H9 (cell line): ENCODE measurements around the gene INPP4A. TPM values are rescaled to one million over a fixed set of nuclear protein-coding genes. Genes with fewer than 3 reads are reported as not detected.

Experiments used
- DNase-seq: peaks from one replicate; pipeline ENCODE4 v3.0.0-alpha.2; 2017
- H2AFZ ChIP-seq: one replicate; pipeline ENCODE4 v1.6.1; 2013; ENCODE audit warnings: mild to moderate bottlenecking, low read length, control low read depth, moderate library complexity
- H2AK5ac ChIP-seq: 2 replicates; pipeline ENCODE4 v1.6.1; 2013; ENCODE audit warnings: low read length, control low read depth, mixed read lengths; ENCODE audit not compliant: insufficient read length
- H2BK120ac ChIP-seq: one replicate; pipeline ENCODE4 v1.6.1; 2013; ENCODE audit warnings: low read depth, mild to moderate bottlenecking, low read length, control low read depth, inconsistent platforms; ENCODE audit not compliant: poor library complexity, severe bottlenecking
- H2BK12ac ChIP-seq: 2 replicates; pipeline ENCODE4 v1.6.1; 2013; ENCODE audit warnings: low read length, control low read depth, mixed read lengths, low read depth; ENCODE audit not compliant: insufficient read length
- H2BK15ac ChIP-seq: 2 replicates; pipeline ENCODE4 v1.6.1; 2013; ENCODE audit warnings: low read depth, low read length, control low read depth
- H2BK20ac ChIP-seq: one replicate; pipeline ENCODE4 v1.6.1; 2013; ENCODE audit warnings: low read depth, mild to moderate bottlenecking, low read length, control low read depth, inconsistent platforms; ENCODE audit not compliant: poor library complexity, severe bottlenecking
- H2BK5ac ChIP-seq: 2 replicates; pipeline ENCODE4 v1.6.1; 2013; ENCODE audit warnings: low read length, control low read depth, mixed read lengths; ENCODE audit not compliant: insufficient read length
- H3K14ac ChIP-seq: 2 replicates; pipeline ENCODE4 v1.6.1; 2013; ENCODE audit warnings: low read length, control low read depth; ENCODE audit not compliant: insufficient read depth
- H3K18ac ChIP-seq: 2 replicates; pipeline ENCODE4 v1.6.1; 2013; ENCODE audit warnings: low read depth, mild to moderate bottlenecking, mixed read lengths, low read length, control low read depth; ENCODE audit not compliant: insufficient read length
- H3K23ac ChIP-seq: 2 replicates; pipeline ENCODE4 v1.6.1; 2013; ENCODE audit warnings: low read length, control low read depth, mixed read lengths, low read depth; ENCODE audit not compliant: insufficient read length
- H3K23me2 ChIP-seq: 2 replicates; pipeline ENCODE4 v1.6.1; 2013; ENCODE audit warnings: low read depth, mild to moderate bottlenecking, mixed read lengths, low read length, control low read depth; ENCODE audit not compliant: insufficient read length, poor library complexity, severe bottlenecking
- H3K27ac ChIP-seq: 2 replicates; pipeline ENCODE4 v1.5.1; 2013; ENCODE audit warnings: low read length, control low read depth, mixed read lengths, low read depth; ENCODE audit not compliant: insufficient read length
- H3K27me3 ChIP-seq: 2 replicates; pipeline ENCODE4 v1.6.1; 2013; ENCODE audit warnings: low read length, control low read depth, inconsistent platforms; ENCODE audit not compliant: insufficient read depth
- H3K4ac ChIP-seq: 2 replicates; pipeline ENCODE4 v1.6.1; 2013; ENCODE audit warnings: low read depth, mild to moderate bottlenecking, control low read depth, inconsistent platforms, low read length, moderate library complexity
- H3K4me1 ChIP-seq: 2 replicates; pipeline ENCODE4 v1.6.1; 2013; ENCODE audit warnings: low read length, control low read depth, inconsistent platforms; ENCODE audit not compliant: insufficient read depth
- H3K4me2 ChIP-seq: 2 replicates; pipeline ENCODE4 v1.6.1; 2013; ENCODE audit warnings: low read length, control low read depth, mixed read lengths; ENCODE audit not compliant: insufficient read length, insufficient read depth
- H3K56ac ChIP-seq: 2 replicates; pipeline ENCODE4 v1.6.1; 2013; ENCODE audit warnings: low read depth, mild to moderate bottlenecking, mixed read lengths, low read length, control low read depth; ENCODE audit not compliant: insufficient read length
- H3K79me1 ChIP-seq: 2 replicates; pipeline ENCODE4 v1.6.1; 2013; ENCODE audit warnings: low read depth, mild to moderate bottlenecking, moderate library complexity, low read length, control low read depth, inconsistent platforms; ENCODE audit not compliant: insufficient read depth, poor library complexity, severe bottlenecking
- H3K79me2 ChIP-seq: 2 replicates; pipeline ENCODE4 v1.6.1; 2013; ENCODE audit warnings: low read length, control low read depth, inconsistent platforms; ENCODE audit not compliant: insufficient read depth
- H3K9ac ChIP-seq: 2 replicates; pipeline ENCODE4 v1.6.1; 2013; ENCODE audit warnings: low read length, control low read depth, mixed read lengths; ENCODE audit not compliant: insufficient read length; ENCODE audit errors: extremely low read depth
- H3K9me3 ChIP-seq: one replicate; pipeline ENCODE4 v1.6.1; 2013; ENCODE audit warnings: low read depth, low read length, inconsistent platforms; ENCODE audit not compliant: control insufficient read depth
- H3T11ph ChIP-seq: one replicate; pipeline ENCODE4 v1.6.1; 2013; ENCODE audit warnings: mild to moderate bottlenecking, low read length, control low read depth, inconsistent platforms
- H4K20me1 ChIP-seq: one replicate; pipeline ENCODE4 v1.6.1; 2013; ENCODE audit not compliant: control insufficient read depth, insufficient read length, insufficient read depth
- H4K5ac ChIP-seq: 2 replicates; pipeline ENCODE4 v1.6.1; 2013; ENCODE audit warnings: low read depth, mild to moderate bottlenecking, mixed read lengths, low read length, control low read depth; ENCODE audit not compliant: insufficient read length
- H4K8ac ChIP-seq: replicated peaks from 2 replicates; pipeline ENCODE4 v1.6.1; 2013; ENCODE audit warnings: low read length, control low read depth, mixed read lengths, low read depth; ENCODE audit not compliant: insufficient read length
- H4K91ac ChIP-seq: 2 replicates; pipeline ENCODE4 v1.6.1; 2013; ENCODE audit warnings: low read depth, mild to moderate bottlenecking, moderate library complexity, mixed read lengths, low read length, control low read depth; ENCODE audit not compliant: insufficient read length
- H3K27ac Mint-ChIP-seq, 3 experiments: 2 replicates in 2 of 3; 3 replicates in 1 of 3; pipeline ENCODE4 v1.8.0; 2020 to 2021; ENCODE audit warnings: mixed read lengths in 3 of 3, mild to moderate bottlenecking in 1 of 3, moderate library complexity in 1 of 3
- H3K27me3 Mint-ChIP-seq: 2 replicates; pipeline ENCODE4 v1.8.0; 2021; ENCODE audit warnings: low read depth, mild to moderate bottlenecking, moderate library complexity, mixed read lengths
- H3K36me3 Mint-ChIP-seq, 3 experiments: 2 replicates in 2 of 3; 3 replicates in 1 of 3; pipeline ENCODE4 v1.8.0; 2020 to 2021; ENCODE audit warnings: low read depth in 3 of 3, mixed read lengths in 3 of 3; ENCODE audit not compliant: insufficient read depth in 1 of 3
- H3K4me1 Mint-ChIP-seq, 2 experiments: 2 replicates each; pipeline ENCODE4 v1.8.0; 2020; ENCODE audit warnings: mixed read lengths in 2 of 2
- H3K4me3 Mint-ChIP-seq, 2 experiments: 2 replicates in 1 of 2; 3 replicates in 1 of 2; pipeline ENCODE4 v1.8.0; 2020 to 2021; ENCODE audit warnings: mild to moderate bottlenecking in 2 of 2, mixed read lengths in 2 of 2, moderate library complexity in 1 of 2
- H3K9me3 Mint-ChIP-seq, 2 experiments: 2 replicates in 1 of 2; 3 replicates in 1 of 2; pipeline ENCODE4 v1.8.0; 2020; ENCODE audit warnings: mild to moderate bottlenecking in 2 of 2, mixed read lengths in 2 of 2, moderate library complexity in 1 of 2
- total RNA-seq: library from RNA; stranded (reverse); gene quantifications from 2 replicates; pipeline ENCODE4 v1.2.1, GENCODE V29; 2021
- TF ChIP-seq, protein P1 (sequence below): fragments of 200-600 bp; sonication (generic); conservative IDR thresholded peaks from 3 replicates; pipeline ENCODE4 v1.8.0; 2021; ENCODE audit warnings: antibody characterized with exemption, mild to moderate bottlenecking

INPP4A gene
- total RNA-seq, 1 experiment from 2014 or later, result 55.2 TPM

DNA sequence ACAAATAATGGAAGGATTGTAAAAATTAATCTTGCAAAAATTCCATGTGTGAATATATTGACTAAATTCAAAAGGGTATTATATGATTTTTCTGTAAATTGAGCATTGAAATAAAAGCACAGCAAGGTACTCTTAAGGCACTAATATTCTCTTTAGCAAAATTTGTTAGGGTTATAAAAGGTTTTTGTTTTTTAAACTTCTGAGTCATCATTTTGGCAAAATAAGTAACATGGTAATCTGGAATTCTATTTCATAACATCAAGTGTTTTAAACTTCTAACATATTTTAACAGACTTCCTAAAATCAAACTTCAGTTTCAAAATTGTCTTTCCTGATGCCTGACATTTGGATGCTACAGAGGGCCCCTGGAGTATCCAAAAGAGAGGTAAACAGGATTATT lies 12.5 kb upstream of the INPP4A start:
- Histone ChIP-seq H3K79me2 (no peaks in the 10 kb centered on the region), H3K9ac (no peak overlapping the region)

More for the DNA sequence above, 12.5 kb upstream of the INPP4A start:
- TF ChIP-seq, protein P1, sequence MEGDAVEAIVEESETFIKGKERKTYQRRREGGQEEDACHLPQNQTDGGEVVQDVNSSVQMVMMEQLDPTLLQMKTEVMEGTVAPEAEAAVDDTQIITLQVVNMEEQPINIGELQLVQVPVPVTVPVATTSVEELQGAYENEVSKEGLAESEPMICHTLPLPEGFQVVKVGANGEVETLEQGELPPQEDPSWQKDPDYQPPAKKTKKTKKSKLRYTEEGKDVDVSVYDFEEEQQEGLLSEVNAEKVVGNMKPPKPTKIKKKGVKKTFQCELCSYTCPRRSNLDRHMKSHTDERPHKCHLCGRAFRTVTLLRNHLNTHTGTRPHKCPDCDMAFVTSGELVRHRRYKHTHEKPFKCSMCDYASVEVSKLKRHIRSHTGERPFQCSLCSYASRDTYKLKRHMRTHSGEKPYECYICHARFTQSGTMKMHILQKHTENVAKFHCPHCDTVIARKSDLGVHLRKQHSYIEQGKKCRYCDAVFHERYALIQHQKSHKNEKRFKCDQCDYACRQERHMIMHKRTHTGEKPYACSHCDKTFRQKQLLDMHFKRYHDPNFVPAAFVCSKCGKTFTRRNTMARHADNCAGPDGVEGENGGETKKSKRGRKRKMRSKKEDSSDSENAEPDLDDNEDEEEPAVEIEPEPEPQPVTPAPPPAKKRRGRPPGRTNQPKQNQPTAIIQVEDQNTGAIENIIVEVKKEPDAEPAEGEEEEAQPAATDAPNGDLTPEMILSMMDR, result no peak
- no peak overlapping the region for H4K91ac ChIP-seq
- no peak overlapping the region for H3K27ac ChIP-seq
- H2AK5ac ChIP-seq, result no peak overlapping the region
- peaks cover 14 to 64% (median 46%) of the 10 kb centered on the region in 3 experiments for H3K36me3 Mint-ChIP-seq
- peaks cover 14 to 16% of the 10 kb centered on the region in 2 experiments for H3K4me1 Mint-ChIP-seq
- peaks cover 5% of the 10 kb centered on the region; the same call in 1 of the 2 replicates for H3K27me3 Mint-ChIP-seq
- no peak overlapping the region for H2AFZ ChIP-seq
- no peaks in the 10 kb centered on the region for H4K20me1 ChIP-seq
- no peak overlapping the region for H2BK5ac ChIP-seq
- no peaks in the 10 kb centered on the region for H3K4me1 ChIP-seq
- no peak overlapping the region for H3K4me2 ChIP-seq
- no peak for DNase-seq
- H3T11ph ChIP-seq, result no peak overlapping the region
- H3K9me3 Mint-ChIP-seq, result peaks cover 47 to 60% of the 10 kb centered on the region in 2 experiments
- peaks cover 17% of the 10 kb centered on the region for H3K9me3 ChIP-seq
- H3K14ac ChIP-seq, result no peak overlapping the region
- no peak overlapping the region for H2BK15ac ChIP-seq
- no peak overlapping the region for H4K5ac ChIP-seq
- no peak overlapping the region for H2BK20ac ChIP-seq
- no peaks in the 10 kb centered on the region for H3K79me1 ChIP-seq
- no peak overlapping the region for H3K18ac ChIP-seq
- no peak overlapping the region for H3K27ac Mint-ChIP-seq
- H2BK120ac ChIP-seq, result no peak overlapping the region
- H3K4ac ChIP-seq, result no peak overlapping the region
- H3K56ac ChIP-seq, result no peak overlapping the region
- no peaks in the 10 kb centered on the region for H3K27me3 ChIP-seq
- no peak overlapping the region for H4K8ac ChIP-seq
- H2BK12ac ChIP-seq, result no peak overlapping the region
- H3K4me3 Mint-ChIP-seq, result no peak overlapping the region
- no peaks in the 10 kb centered on the region for H3K23me2 ChIP-seq
- H3K23ac ChIP-seq, result no peak overlapping the region
